ENCODE data around the gene CPED1. TPM values are rescaled to one million over a fixed set of nuclear protein-coding genes. Genes with fewer than 3 reads are reported as not detected.
A peak's percentile ranks its signal among the peaks of the same experiment; 100 is the strongest.

Gene CPED1
- total RNA-seq, 1 donor from 2014 or later: 3.9 TPM

GRCh38 chr7:120995654-120996053, 7.1 kb downstream of the CPED1 start:
- Mint-ChIP-seq H3K4me1 (ENCODE audit: unreplicated experiment) (peaks cover 50% of the 10 kb centered on the region), H3K27ac (ENCODE audit: unreplicated experiment) (no peak overlapping the region), H3K36me3 (ENCODE audit: unreplicated experiment) (no peaks in the 10 kb centered on the region), H3K27me3 (ENCODE audit: unreplicated experiment) (no peaks in the 10 kb centered on the region), H3K9me3 (ENCODE audit: unreplicated experiment) (no peaks in the 10 kb centered on the region), H3K4me3 (ENCODE audit: unreplicated experiment) (no peak overlapping the region)
- DNase-seq (ENCODE audit: extremely low spot score, unreplicated experiment): no peak
- no peak for TF ChIP-seq CTCF (IDR thresholded peaks at IDR 0.05)

GRCh38 chr7:120996333-120996987, 7.9 kb downstream of the CPED1 start:
- Mint-ChIP-seq H3K27me3 (ENCODE audit: unreplicated experiment) (no peaks in the 10 kb centered on the region), H3K36me3 (ENCODE audit: unreplicated experiment) (no peaks in the 10 kb centered on the region), H3K27ac (ENCODE audit: unreplicated experiment) (no peak overlapping the region), H3K4me1 (ENCODE audit: unreplicated experiment) (peaks cover 47% of the 10 kb centered on the region), H3K9me3 (ENCODE audit: unreplicated experiment) (no peaks in the 10 kb centered on the region), H3K4me3 (ENCODE audit: unreplicated experiment) (no peak overlapping the region)
- TF ChIP-seq CTCF (IDR thresholded peaks at IDR 0.05): no peak
- peak; percentile 83 for DNase-seq (ENCODE audit: extremely low spot score, unreplicated experiment)

- no peaks in the 10 kb centered on the region for H3K27me3 Mint-ChIP-seq (ENCODE audit: unreplicated experiment)
- H3K27ac Mint-ChIP-seq (ENCODE audit: unreplicated experiment): no peak overlapping the region
- no peak overlapping the region for H3K4me3 Mint-ChIP-seq (ENCODE audit: unreplicated experiment)
- H3K4me1 Mint-ChIP-seq (ENCODE audit: unreplicated experiment): peaks cover 46% of the 10 kb centered on the region
- H3K36me3 Mint-ChIP-seq (ENCODE audit: unreplicated experiment): no peaks in the 10 kb centered on the region
- H3K9me3 Mint-ChIP-seq (ENCODE audit: unreplicated experiment): no peaks in the 10 kb centered on the region
- DNase-seq (ENCODE audit: extremely low spot score, unreplicated experiment): no peak
- no peak for TF ChIP-seq CTCF (IDR thresholded peaks at IDR 0.05)
Observed at GRCh38 chr7:120996988-120997345, 8.5 kb downstream of the CPED1 start.

GRCh38 chr7:120997882-120998474, 9.5 kb downstream of the CPED1 start:
- TF ChIP-seq CTCF (IDR thresholded peaks at IDR 0.05): no peak
- Mint-ChIP-seq H3K36me3 (ENCODE audit: unreplicated experiment) (no peaks in the 10 kb centered on the region), H3K4me1 (ENCODE audit: unreplicated experiment) (peaks cover 47% of the 10 kb centered on the region), H3K9me3 (ENCODE audit: unreplicated experiment) (no peaks in the 10 kb centered on the region), H3K27me3 (ENCODE audit: unreplicated experiment) (no peaks in the 10 kb centered on the region), H3K4me3 (ENCODE audit: unreplicated experiment) (no peak overlapping the region), H3K27ac (ENCODE audit: unreplicated experiment) (no peak overlapping the region)
- DNase-seq (ENCODE audit: extremely low spot score, unreplicated experiment): no peak

GRCh38 chr7:120998520-120998919, 10.0 kb downstream of the CPED1 start:
- H3K36me3 Mint-ChIP-seq (ENCODE audit: unreplicated experiment): no peaks in the 10 kb centered on the region
- H3K27ac Mint-ChIP-seq (ENCODE audit: unreplicated experiment): no peak overlapping the region

More at GRCh38 chr7:120998520-120998919, 10.0 kb downstream of the CPED1 start:
- DNase-seq (ENCODE audit: extremely low spot score, unreplicated experiment): no peak
- TF ChIP-seq CTCF (IDR thresholded peaks at IDR 0.05): no peak
- Mint-ChIP-seq H3K9me3 (ENCODE audit: unreplicated experiment) (no peaks in the 10 kb centered on the region), H3K4me1 (ENCODE audit: unreplicated experiment) (peaks cover 49% of the 10 kb centered on the region), H3K27me3 (ENCODE audit: unreplicated experiment) (no peaks in the 10 kb centered on the region), H3K4me3 (ENCODE audit: unreplicated experiment) (no peak overlapping the region)

Measured in osteocyte (in vitro differentiated cells).